ENCODE data around the gene ETNK2.

Gene ETNK2

GRCh38 chr1:204121840-204122555 lies 29.8 kb downstream of the ETNK2 start:
- Histone ChIP-seq H3K27me3 (ENCODE audit: insufficient read depth, low read length) (no peaks in the 10 kb centered on the region), H3K4me3 (ENCODE audit: low read length) (no peak overlapping the region), H3K4me1 (ENCODE audit: insufficient read depth, low read length) (0 out of 2 replicates have a peak, but pooled peaks cover 5% of the 10 kb centered on the region), H3K27ac (ENCODE audit: low read depth, low read length) (no peak overlapping the region), H3K9ac (ENCODE audit: low read depth, low read length) (no peak overlapping the region), H3K36me3 (ENCODE audit: insufficient read depth, low read length) (peaks cover 93% of the 10 kb centered on the region), H3K9me3 (ENCODE audit: insufficient read depth, low read depth, low read length) (no peaks in the 10 kb centered on the region)
- WGBS: 93% methylated on average over 17 of the region's 17 CpGs

GRCh38 chr1:204116539-204116938 lies 35.3 kb downstream of the ETNK2 start:
- peaks cover 69% of the 10 kb centered on the region for H3K36me3 ChIP-seq (ENCODE audit: insufficient read depth, low read length)
- no peaks in the 10 kb centered on the region for H3K27me3 ChIP-seq (ENCODE audit: insufficient read depth, low read length)
- peaks cover 14% of the 10 kb centered on the region for H3K4me1 ChIP-seq (ENCODE audit: insufficient read depth, low read length)
- H3K9ac ChIP-seq (ENCODE audit: low read depth, low read length): no peak overlapping the region
- H3K4me3 ChIP-seq (ENCODE audit: low read length): no peak overlapping the region
- H3K9me3 ChIP-seq (ENCODE audit: insufficient read depth, low read depth, low read length): no peaks in the 10 kb centered on the region
- no peak overlapping the region for H3K27ac ChIP-seq (ENCODE audit: low read depth, low read length)
- 96% methylated on average over 4 of the region's 4 CpGs for WGBS

- WGBS: 92% methylated on average over 4 of the region's 4 CpGs
- no peak overlapping the region for H3K4me3 ChIP-seq (ENCODE audit: low read length)
- H3K9ac ChIP-seq (ENCODE audit: low read depth, low read length): no peak overlapping the region
- no peaks in the 10 kb centered on the region for H3K9me3 ChIP-seq (ENCODE audit: insufficient read depth, low read depth, low read length)
- no peak overlapping the region for H3K27ac ChIP-seq (ENCODE audit: low read depth, low read length)
- peaks cover 27% of the 10 kb centered on the region for H3K4me1 ChIP-seq (ENCODE audit: insufficient read depth, low read length)
- no peaks in the 10 kb centered on the region for H3K27me3 ChIP-seq (ENCODE audit: insufficient read depth, low read length)
- H3K36me3 ChIP-seq (ENCODE audit: insufficient read depth, low read length): peaks cover 58% of the 10 kb centered on the region
Measured at GRCh38 chr1:204115116-204115515, 36.7 kb downstream of the ETNK2 start.

- Histone ChIP-seq H3K27ac (ENCODE audit: low read depth, low read length) (no peak overlapping the region), H3K9ac (ENCODE audit: low read depth, low read length) (no peak overlapping the region), H3K27me3 (ENCODE audit: insufficient read depth, low read length) (no peaks in the 10 kb centered on the region), H3K4me3 (ENCODE audit: low read length) (no peak overlapping the region), H3K9me3 (ENCODE audit: insufficient read depth, low read depth, low read length) (no peaks in the 10 kb centered on the region), H3K36me3 (ENCODE audit: insufficient read depth, low read length) (peaks cover 53% of the 10 kb centered on the region), H3K4me1 (ENCODE audit: insufficient read depth, low read length) (peaks cover 27% of the 10 kb centered on the region)
- WGBS: 87% methylated on average over 4 of the region's 4 CpGs
Measured at GRCh38 chr1:204114606-204115005, 37.2 kb downstream of the ETNK2 start.

- no peak overlapping the region for H3K27ac ChIP-seq (ENCODE audit: low read depth, low read length)
- WGBS: 97% methylated on average over 1 of the region's 1 CpG
- no peaks in the 10 kb centered on the region for H3K27me3 ChIP-seq (ENCODE audit: insufficient read depth, low read length)
- H3K9ac ChIP-seq (ENCODE audit: low read depth, low read length): no peak overlapping the region
- peaks cover 46% of the 10 kb centered on the region for H3K36me3 ChIP-seq (ENCODE audit: insufficient read depth, low read length)
- peaks cover 34% of the 10 kb centered on the region for H3K4me1 ChIP-seq (ENCODE audit: insufficient read depth, low read length)
- no peak overlapping the region for H3K4me3 ChIP-seq (ENCODE audit: low read length)
- no peaks in the 10 kb centered on the region for H3K9me3 ChIP-seq (ENCODE audit: insufficient read depth, low read depth, low read length)
Measured at GRCh38 chr1:204113896-204114295, 37.9 kb downstream of the ETNK2 start.

GRCh38 chr1:204112876-204113730 lies 38.7 kb downstream of the ETNK2 start:
- H3K4me3 ChIP-seq (ENCODE audit: low read length): no peak overlapping the region
- no peaks in the 10 kb centered on the region for H3K9me3 ChIP-seq (ENCODE audit: insufficient read depth, low read depth, low read length)
- H3K27ac ChIP-seq (ENCODE audit: low read depth, low read length): no peak overlapping the region
- H3K36me3 ChIP-seq (ENCODE audit: insufficient read depth, low read length): peaks cover 38% of the 10 kb centered on the region
- WGBS: 86% methylated on average over 11 of the region's 11 CpGs
- H3K4me1 ChIP-seq (ENCODE audit: insufficient read depth, low read length): peaks cover 38% of the 10 kb centered on the region
- H3K27me3 ChIP-seq (ENCODE audit: insufficient read depth, low read length): no peaks in the 10 kb centered on the region
- no peak overlapping the region for H3K9ac ChIP-seq (ENCODE audit: low read depth, low read length)

GRCh38 chr1:204110894-204111633 lies 40.8 kb downstream of the ETNK2 start:
- Histone ChIP-seq H3K9me3 (ENCODE audit: insufficient read depth, low read depth, low read length) (no peaks in the 10 kb centered on the region), H3K9ac (ENCODE audit: low read depth, low read length) (no peak overlapping the region), H3K27me3 (ENCODE audit: insufficient read depth, low read length) (no peaks in the 10 kb centered on the region), H3K4me3 (ENCODE audit: low read length) (no peak overlapping the region), H3K4me1 (ENCODE audit: insufficient read depth, low read length) (peaks cover 51% of the 10 kb centered on the region), H3K36me3 (ENCODE audit: insufficient read depth, low read length) (peaks cover 19% of the 10 kb centered on the region), H3K27ac (ENCODE audit: low read depth, low read length) (no peak overlapping the region)
- 81% methylated on average over 5 of the region's 5 CpGs for WGBS

GRCh38 chr1:204108312-204109141 lies 43.3 kb downstream of the ETNK2 start:
- Histone ChIP-seq H3K27ac (ENCODE audit: low read depth, low read length) (peak overlapping the region; percentile 90), H3K4me1 (ENCODE audit: insufficient read depth, low read length) (peaks cover 57% of the 10 kb centered on the region), H3K9ac (ENCODE audit: low read depth, low read length) (peak overlapping the region; percentile 46), H3K9me3 (ENCODE audit: insufficient read depth, low read depth, low read length) (no peaks in the 10 kb centered on the region), H3K36me3 (ENCODE audit: insufficient read depth, low read length) (no peaks in the 10 kb centered on the region), H3K27me3 (ENCODE audit: insufficient read depth, low read length) (no peaks in the 10 kb centered on the region), H3K4me3 (ENCODE audit: low read length) (peak overlapping the region; percentile 30)
- 10% methylated on average over 19 of the region's 21 CpGs for WGBS

- Histone ChIP-seq H3K4me1 (ENCODE audit: insufficient read depth, low read length) (peaks cover 59% of the 10 kb centered on the region), H3K4me3 (ENCODE audit: low read length) (peak overlapping the region; percentile 30; the same call in 1 of the 2 replicates), H3K9ac (ENCODE audit: low read depth, low read length) (peak overlapping the region; percentile 46; the same call in 1 of the 2 replicates), H3K27me3 (ENCODE audit: insufficient read depth, low read length) (no peaks in the 10 kb centered on the region), H3K27ac (ENCODE audit: low read depth, low read length) (peak overlapping the region; percentile 90; the same call in 1 of the 2 replicates), H3K9me3 (ENCODE audit: insufficient read depth, low read depth, low read length) (no peaks in the 10 kb centered on the region), H3K36me3 (ENCODE audit: insufficient read depth, low read length) (no peaks in the 10 kb centered on the region)
- WGBS: 75% methylated on average over 2 of the region's 2 CpGs
Measured at GRCh38 chr1:204107892-204108291, 44.0 kb downstream of the ETNK2 start.

- Histone ChIP-seq H3K4me3 (ENCODE audit: low read length) (no peak overlapping the region), H3K36me3 (ENCODE audit: insufficient read depth, low read length) (no peaks in the 10 kb centered on the region), H3K4me1 (ENCODE audit: insufficient read depth, low read length) (peaks cover 69% of the 10 kb centered on the region), H3K27ac (ENCODE audit: low read depth, low read length) (no peak overlapping the region), H3K27me3 (ENCODE audit: insufficient read depth, low read length) (no peaks in the 10 kb centered on the region), H3K9ac (ENCODE audit: low read depth, low read length) (no peak overlapping the region), H3K9me3 (ENCODE audit: insufficient read depth, low read depth, low read length) (no peaks in the 10 kb centered on the region)
- WGBS: 100% methylated on average over 1 of the region's 1 CpG
Measured at GRCh38 chr1:204106825-204107224, 45.0 kb downstream of the ETNK2 start.

Data from HUES64 (cell line).